Activated CD8-positive, alpha-beta memory T cell treated with anti-CD3 and anti-CD28 coated beads for 48 hours (primary cell): ENCODE data around the gene BLNK.
"Not testable (repeated sequence)": the region's sequence is repeated elsewhere in the genome, so short reads cannot be mapped to it uniquely, and the experiment has no call there.

ENCODE experiments used
- DNase-seq, 3 experiments: peaks; one replicate each; pipeline ENCODE4 v3.0.0-alpha.2; 2020; ENCODE audit warnings: low read depth in 2 of 3, low spot score in 2 of 3

BLNK gene

DNA sequence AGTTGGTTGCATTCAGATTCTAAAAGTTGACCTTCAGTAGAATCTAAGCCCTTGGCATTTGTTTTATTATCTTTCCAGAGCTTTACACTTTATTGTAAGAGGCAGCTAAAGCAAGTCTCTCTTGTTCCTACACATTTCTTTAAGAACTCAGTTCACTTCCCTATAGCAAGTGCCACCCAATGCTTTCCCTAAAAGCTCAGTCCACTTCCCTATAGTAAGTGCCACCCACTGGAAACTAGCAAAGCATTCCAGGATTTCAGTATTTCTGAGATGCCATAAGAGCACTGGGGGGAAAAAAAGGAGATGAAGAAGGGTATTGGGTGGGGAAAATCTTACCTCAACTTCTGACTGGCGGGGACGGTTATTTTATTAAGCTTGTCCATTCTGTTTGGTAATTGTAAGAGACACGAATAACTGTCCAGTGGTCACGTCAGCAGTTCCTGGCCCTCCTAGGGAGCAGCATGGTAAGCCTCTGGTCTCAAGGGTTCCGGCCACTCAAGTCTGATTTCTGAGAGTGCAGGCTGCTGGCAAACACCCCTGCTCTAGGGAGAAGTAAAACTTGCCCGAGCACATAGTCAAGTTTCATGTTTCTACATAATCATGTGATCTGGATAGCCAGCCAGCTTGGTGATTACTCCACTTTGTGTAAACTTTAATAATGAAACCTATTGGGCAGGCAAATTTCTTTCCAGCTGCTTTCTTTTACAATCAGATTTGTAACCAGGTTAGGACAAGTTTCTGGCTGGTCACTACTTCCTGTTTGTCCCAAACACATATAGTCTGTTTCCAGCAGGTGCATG lies at the start of gene BLNK:
Gene BLNK, minus strand, starts transcription at position 554 of the 800 bp plus-strand sequence. Its CDS starts 171 bp downstream, at position 383.
- no peak for DNase-seq

DNA sequence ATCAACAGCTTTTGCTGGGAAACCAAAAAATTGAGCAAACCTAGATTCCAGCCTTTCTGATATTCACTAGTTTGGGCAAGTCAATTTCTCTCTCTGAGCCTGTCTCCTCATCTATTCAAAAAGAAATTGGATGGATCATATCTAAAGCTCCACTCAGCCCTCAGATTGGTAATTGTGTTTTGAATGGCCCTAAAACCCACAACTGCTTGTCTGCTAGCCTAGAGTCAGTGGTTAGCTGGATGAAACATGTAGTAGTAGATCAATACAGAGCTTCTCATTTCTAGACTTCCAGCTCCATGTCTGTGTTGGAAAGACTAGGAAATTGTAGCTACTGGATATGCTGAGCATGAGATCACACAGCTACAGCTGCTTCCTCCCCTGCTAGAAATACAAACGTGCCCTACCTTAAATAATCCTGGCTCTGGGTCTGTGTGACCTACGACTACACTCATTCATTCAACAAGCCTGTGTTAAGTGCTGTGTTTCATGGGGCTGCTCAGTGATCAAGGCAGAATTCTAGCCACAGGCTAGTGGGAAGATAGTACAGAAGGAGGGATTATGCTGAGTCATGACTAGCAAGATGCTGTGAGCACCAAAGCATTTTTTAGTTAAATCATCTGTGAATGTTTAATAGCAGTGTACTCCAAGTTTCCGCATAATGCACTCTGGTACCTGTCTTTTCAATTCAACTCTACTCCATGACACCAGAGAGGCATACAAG lies 48.5 kb upstream of the BLNK start:
- no peak for DNase-seq

DNA sequence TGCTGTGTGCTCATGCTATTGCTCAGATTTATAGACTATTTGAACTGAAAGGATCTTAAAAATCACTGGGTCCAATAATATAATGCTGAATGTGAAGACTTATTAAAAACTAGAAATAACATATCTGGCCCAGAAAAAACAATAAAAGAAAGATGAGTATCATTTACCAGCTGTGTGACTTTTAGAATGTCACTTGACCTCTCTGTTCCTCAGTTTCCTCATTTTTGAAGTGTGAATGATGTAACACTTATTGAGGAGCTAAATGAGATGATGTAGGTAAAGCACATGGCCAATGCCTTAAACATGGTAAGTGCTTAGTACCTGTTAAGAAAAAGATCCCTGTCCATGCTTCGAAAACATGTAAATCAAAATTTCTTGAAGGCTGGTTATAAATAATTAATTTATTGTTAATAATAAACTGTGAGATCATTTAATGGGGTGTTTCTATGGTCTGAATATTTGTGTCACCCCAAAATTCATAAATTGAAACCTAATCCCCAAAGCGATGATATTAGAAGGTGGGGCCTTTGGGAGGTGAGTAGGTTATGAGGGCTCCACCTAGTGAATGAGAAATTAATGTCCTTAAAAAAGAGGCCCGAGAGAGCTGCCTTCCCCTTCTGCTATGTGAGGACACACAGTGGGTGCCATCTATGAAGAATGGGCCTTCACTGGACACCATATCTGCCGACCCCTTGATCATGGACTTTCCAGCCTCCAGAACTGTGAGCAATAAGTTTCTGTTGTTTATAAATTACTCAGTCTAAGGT lies 45.9 kb upstream of the BLNK start:
- DNase-seq, result no peak

DNA sequence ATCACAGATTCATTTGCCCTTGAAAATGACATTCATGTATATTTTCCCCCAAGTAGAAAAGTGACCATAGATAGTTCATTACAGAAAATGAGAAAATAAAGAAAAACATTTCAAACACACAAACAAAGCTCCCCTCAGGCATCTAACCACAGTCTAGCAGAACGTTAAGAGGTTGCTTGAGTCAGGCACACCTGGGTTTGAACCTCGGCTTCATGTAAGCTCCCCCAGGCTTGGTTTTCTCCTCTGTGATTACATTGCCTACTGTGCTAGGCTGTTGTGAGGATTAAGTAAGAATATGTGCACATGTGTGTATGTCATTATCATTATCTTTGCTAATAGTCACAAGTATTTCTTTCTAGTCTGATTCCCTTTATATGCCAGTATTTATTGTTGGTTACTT lies 42.0 kb upstream of the BLNK start:
- no peak for DNase-seq

DNA sequence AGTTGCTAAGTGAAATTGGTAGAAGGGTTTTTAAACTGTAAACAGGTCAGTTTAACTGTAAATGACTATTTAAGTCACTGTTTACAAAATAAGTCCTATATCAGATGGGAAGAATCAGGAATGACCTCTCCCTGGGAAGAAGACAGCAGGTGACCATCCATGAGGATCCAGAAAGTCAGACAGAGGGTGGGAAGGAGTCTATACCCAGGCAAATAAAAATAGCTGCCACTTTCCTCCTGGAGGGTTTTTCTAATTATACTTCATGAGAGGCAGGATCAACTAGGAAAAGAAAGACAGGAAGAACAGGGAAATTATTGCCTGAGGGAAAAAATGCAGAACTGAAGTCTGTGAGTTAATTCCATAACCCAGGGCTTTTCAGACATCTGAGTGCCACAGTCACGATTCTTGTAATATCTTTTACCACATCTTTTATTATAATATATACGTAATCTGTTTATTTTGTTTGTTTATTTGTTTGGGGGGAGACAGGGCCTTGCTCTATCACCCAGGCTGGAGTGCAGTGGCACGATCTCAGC lies 39.9 kb upstream of the BLNK start:
- DNase-seq, result no peak

DNA sequence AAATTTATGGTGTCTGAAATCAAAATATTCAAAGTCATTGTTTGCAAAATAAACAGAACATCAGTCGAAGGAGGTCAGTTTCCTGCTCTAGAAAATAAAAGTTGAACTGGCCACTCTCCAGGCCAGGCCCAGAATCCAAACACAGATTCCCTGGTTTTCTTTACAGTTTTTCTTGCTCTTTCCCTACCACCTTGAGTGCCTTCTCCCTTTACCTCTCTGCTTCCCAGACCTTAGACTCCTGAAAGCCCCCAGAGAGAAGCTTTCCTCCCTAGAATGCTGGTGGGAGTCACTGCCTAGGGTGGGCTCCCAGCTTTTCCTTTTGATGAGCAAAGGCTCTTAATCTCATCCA lies 38.9 kb upstream of the BLNK start:
- DNase-seq, result no peak

DNA sequence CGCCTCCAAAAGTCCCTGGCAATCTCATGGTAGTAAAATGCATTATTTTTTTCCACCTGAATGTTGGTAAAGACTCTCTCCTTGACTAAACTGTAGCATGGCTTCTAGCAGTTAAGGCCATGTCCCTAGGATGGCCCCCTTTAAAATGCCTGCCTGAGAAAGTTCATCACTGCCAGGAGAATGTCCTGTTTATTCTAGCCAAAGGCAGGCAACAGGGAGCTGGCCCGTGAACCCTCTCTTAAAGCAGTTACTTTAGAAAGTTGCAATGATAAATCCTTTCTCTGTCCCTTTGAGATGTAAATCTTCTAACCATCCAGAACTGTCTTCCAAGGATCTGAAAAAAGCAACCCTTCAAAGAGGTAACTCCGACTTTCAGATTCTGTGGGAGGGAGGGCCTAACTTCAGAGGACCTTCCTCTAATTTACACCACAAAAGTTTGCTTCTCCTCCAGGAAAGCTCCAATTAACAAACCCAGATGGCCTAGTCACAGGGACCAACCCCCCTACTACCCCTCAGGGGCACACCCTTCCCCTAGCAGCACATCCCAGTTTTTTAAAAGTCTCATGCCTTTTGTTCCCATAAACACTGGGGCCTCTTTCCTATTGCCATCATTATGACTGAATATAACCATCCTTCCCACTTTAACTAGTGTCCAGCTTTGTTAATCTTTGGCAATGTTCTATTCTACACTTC lies 38.4 kb upstream of the BLNK start:
- no peak for DNase-seq

DNA sequence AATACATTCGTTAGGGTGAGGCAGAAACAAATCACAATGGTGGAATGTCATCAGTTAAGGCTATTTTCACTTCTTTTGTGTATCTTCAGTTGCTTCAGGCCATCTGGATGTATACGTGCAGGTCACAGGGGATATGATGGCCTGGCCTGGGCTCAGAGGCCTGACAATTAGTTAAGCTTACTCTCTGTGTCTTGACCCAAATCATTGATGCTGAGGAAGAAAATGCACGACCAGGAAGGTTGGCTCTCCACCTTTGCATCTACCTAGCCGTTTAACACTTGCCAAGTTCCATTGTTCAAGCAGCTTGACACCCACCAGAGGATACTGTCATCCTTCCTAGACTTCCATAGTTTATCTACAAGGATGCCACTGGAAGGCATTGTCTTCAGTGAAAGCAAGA lies 37.5 kb upstream of the BLNK start:
- not testable (repeated sequence) for DNase-seq

DNA sequence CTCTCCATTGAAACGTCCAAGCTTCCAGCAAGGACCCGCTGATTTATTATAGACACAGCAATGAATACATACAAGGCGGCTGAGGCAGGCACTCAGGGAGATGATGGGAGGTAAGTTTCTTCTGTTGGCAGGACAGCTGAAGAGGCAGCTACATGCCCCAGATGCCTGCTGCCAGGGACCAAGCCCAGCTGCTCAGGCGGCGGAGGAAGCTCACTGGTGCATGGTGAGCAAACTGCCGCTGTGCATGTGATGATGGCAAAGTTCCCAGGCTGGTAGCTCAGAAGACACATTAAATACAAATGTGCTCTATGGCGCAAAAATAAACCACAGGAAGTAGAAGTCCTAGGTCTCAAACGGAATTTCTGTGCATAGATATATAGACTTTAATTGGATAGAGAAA lies 35.1 kb upstream of the BLNK start:
- DNase-seq, result no peak

DNA sequence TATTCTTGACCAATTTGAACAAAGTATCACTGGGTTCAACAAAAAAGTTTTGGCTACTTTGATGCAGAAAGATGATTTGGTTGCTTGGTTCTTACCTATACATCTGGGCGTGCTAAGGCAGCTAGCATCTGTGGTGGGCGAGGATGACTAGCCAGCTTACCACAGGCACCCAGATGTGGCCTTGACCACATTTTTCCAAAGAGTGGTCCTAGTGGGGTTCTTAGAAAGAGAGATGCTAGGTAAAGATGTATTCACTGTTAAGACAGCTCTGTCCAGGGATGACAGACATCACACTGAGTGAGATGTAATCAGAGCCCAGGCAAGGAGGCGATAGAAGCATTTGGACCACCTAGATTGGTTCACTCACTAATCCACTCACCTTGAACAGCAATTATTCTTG lies 33.6 kb upstream of the BLNK start:
- DNase-seq, result no peak

DNA sequence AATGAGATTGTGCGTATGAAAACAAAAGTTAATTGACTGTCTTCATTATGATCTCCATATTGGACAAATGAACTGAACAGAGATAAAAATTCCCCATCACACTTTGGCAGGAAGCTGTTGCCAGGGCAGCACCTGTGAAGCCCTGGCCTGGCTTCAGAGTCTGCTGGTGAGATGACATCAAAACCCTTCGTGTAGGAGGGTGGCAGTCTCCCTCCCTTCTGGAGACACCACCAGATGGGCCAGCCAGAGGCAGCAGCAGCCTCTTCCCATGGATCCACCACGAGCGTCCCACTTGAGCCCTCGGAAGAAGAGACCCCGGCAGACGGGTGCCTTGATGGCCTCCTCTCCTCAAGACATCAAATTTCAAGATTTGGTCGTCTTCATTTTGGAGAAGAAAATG lies 32.9 kb upstream of the BLNK start, which contains the start of gene DNTT:
Gene DNTT, plus strand, starts transcription at position 205 of the 400 bp plus-strand sequence. Its CDS starts 64 bp downstream, at position 269.
- no peak for DNase-seq

DNA sequence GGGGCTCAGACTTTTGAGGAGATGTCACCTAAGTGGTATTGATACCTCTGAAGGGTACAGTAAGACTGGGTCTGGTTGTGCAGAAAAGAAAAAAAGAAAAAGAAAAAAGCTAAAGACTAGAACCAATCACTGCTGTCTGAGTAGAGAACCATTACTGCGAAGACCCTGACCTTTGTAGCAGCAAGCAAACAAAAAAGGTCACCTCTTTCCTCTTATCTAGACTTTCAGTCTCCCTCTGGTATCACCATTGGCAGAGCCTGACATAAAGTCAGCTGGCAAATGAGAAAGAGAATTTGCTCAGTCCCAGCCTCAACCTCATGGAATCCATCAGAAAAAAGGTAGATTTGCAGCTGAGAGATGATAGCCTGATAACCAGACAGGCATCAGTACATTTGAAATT lies 30.2 kb upstream of the BLNK start:
- no peak for DNase-seq

DNA sequence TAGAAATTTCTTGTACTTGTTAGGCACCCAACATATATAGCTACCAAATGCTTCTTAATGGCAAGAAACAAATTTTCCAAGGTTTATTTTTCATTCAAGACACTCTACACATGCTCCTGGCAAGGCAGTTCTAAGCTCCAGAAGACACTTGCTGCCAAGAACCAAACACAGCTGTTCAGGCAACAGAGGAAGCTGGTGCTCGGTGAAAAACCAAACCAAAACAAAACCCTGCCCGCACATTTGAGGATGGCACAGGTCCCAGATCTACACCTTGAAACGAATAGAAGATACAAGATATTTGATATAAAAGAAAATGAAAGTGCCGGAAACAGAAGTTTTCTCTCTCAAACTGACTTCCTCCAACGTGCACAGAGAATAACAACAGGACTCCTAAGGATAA lies 28.0 kb upstream of the BLNK start:
- DNase-seq, result no peak

DNA sequence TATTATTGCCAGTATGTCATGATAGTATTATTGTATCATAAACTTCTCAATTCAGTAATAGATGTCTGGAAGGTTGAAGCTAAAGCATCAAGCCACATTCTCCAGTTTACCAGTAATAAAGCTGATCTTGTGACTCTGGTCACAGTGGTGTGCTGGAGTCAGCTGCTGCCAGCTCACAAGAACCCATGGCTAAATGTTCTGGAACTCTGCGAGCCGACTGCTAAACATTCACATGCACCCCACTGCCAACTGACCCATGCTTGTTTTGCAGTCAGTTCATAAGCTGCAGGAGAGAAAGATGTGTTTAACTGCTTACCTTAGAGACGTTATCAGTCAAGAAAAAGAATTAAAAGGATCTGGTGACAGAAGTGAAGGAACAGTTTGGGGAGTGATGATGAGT lies 27.0 kb upstream of the BLNK start:
- no peak for DNase-seq

DNA sequence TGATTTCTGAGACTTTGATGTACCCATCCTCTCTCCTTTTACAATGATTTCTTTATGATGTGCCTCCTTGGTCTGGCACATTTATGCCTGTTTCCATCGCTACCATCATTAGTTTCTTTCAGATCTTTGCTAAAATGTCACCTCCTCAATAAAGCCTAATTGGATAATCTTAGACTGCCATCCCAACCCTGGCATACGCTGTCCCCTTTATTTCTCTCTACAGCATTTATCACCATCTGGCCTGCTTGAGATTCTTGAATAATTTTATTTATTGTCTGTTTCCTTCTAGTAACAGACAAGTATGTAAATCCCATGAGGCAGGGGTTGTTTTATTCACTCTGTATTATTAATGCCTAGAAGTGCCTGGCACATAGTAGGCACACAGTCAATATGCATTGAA lies 26.1 kb upstream of the BLNK start:
- no peak for DNase-seq

DNA sequence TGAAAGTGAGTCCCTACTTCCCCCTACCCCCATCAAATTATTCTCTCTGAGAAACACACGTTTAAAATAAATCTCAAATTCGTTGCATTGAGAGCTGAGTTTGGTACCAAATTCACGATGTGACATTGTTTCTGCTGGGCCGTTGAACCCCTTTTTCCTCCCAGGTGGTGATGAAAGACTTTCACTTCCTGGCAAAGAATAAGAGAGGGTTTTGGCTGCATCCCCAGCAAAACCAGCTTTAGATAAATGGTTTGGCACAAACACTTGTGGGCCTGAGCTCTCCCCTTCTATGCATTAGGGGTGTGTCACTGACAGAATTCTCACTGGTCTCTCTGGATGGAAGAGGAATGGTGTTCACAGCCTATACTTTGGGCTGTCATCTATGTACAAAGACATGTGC lies 24.1 kb upstream of the BLNK start:
- no peak for DNase-seq

DNA sequence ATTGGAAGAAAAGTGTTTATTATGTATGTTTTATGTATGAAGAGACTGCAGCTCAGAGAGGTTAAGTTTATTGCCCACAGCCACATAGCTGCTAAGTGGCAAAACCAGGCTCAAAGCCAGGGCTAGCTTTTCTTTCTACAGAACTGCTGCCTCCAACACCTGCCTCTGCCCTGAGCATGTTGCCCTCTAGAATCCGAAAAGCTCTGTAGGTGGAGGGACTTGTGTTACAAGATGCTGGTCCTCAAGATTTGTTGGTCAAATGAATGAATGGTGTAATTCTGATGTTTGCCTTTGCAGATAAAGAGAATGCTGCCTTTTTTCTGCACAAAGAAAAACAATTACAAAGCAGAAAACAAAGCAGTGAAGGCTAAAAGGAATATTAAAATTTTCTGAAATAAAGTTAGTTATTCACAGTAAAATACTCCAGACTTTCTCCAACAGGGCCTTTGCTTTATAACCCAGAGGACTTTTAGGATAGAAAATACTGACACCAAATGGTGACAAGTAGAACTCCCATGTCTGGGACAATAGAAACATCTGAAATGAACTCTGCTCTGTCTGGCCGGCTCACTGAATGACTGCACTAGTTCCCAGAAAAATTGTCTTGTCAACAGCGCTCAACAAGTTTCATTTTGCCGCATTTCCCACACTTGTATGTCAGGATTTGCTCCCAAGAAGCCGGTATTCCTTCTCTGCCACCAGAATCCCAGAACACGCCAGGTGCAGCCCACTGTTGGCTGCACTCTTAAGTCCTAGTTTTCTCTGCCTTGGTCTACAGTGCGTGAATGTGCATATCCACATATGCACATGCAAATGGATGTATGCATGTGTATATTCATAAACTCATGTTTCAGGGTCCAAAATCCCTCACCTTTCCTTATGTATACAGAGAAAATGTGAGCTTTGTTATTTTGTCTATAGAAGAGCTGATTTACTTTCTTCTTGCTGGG lies 21.9 kb upstream of the BLNK start:
- no peak for DNase-seq

DNA sequence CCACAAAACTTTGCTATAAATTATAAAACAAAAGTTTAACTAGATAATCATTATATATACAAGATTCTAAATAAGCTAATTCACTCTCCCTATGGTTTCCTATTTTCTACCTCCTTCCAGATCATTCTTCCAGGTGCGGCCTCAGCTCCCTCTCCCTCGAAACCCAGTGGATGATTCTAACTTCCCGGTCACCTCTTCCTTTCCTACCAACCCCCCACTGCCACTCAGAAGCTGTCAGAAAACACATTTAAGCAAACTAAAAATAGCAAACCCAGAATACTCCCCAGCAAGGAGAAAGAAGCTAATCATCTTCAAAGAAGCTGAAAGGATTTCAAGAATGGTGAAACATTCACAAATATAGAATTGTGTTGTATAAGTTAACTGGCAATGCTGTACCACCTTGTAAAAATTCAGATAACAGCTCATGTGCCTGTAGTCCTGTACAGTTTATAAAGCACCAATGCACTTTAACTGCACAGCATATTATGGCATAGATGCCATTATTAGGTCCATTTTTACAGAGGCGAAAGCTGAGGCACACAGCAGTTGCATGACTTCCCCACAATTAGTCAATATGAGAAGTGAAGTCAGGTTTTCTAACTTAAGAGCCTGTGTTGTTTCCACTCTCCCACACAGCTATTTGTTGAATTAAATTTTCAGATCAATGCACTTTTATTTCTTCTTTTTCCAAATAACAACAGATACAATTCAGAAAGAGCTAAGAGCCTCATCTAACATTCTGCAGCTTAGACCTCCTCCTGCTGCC lies 19.2 kb upstream of the BLNK start:
- DNase-seq, result no peak

DNA sequence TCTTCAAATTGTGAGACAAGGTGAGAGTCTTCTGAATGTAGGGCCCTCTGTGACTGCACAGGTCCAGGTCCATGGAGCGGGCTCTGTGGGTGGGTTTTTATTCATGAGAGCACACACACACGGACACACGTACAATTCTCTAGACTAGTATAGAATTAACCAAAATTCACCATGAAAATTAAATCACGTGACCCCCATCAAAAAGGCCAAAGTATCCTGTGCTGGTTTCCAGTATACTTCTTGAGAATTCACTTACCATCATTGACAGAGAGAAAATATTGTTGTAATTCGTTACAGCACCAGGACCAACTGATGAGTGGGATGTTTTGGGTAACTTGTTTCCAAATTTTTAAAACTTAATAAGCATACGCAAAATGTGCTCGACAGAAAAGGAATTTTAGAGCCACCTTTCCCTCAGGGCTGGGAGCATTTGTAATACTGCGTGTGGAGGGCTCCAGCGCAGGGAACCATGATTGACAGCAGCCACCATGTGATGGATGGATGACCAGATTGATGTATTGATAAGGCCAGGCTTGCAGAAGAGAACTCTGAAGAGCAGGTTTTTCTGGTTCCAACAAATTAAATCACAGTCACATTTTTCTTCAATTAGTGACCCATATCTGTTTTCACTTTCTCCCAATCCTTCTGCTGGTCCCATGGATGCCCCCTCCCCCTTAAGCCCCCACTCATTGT lies 18.0 kb upstream of the BLNK start:
- DNase-seq, result no peak
